HEK293 (cell line): ENCODE measurements around the gene TTC31.

ENCODE experiments used
- CTCF ChIA-PET: fragments of 350-600 bp; formaldehyde crosslinking; extraction: SDS; loops from one replicate; lab custom pipeline; 2021; ENCODE audit warnings: antibody characterized with exemption; lab: Yijun Ruan, JAX
- POLR2A ChIA-PET: fragments of 300-600 bp; formaldehyde crosslinking; extraction: SDS; loops from one replicate; lab custom pipeline; 2020; ENCODE audit warnings: antibody characterized with exemption, inconsistent platforms; lab: Yijun Ruan, JAX
- H3K27ac ChIP-seq: fragments of 200-500 bp; sonication (Bioruptor generic); 2 replicates; pipeline ENCODE4 v1.5.1; 2014; ENCODE audit warnings: low read depth, low read length, control low read depth, inconsistent platforms; ENCODE audit errors: extremely low read depth
- H3K36me3 ChIP-seq, 2 experiments: fragments of 200-500 bp in 1 of 2; sonication (Bioruptor generic) in 1 of 2; 1 replicate in 1 of 2; 2 replicates in 1 of 2; pipeline ENCODE4 v1.5.1; 2014 to 2017; ENCODE audit warnings: inconsistent platforms in 2 of 2, low read length in 2 of 2; ENCODE audit not compliant: control insufficient read depth in 2 of 2, insufficient read depth in 1 of 2
- H3K4me1 ChIP-seq: fragments of 200-500 bp; sonication (Bioruptor generic); 2 replicates; pipeline ENCODE4 v1.5.1; 2014; ENCODE audit warnings: mild to moderate bottlenecking, low read length, inconsistent platforms; ENCODE audit not compliant: control insufficient read depth, insufficient read depth
- H3K4me3 ChIP-seq: 2 replicates; pipeline ENCODE4 v1.5.1; 2011; ENCODE audit warnings: low read depth, mild to moderate bottlenecking, control low read depth, low read length, moderate library complexity
- H3K9me3 ChIP-seq: fragments of 200-500 bp; sonication (Bioruptor generic); 2 replicates; pipeline ENCODE4 v1.5.1; 2014; ENCODE audit warnings: low read depth, low read length, inconsistent platforms; ENCODE audit not compliant: control insufficient read depth, insufficient read depth
- FEZF1 ChIP-seq: fragments of 450-650 bp; formaldehyde crosslinking; IDR thresholded peaks from 2 replicates; pipeline ENCODE4 v1.5.1; 2016; ENCODE audit warnings: missing biosample characterization, missing genetic modification characterization
- HOXC10 ChIP-seq: sonication (generic); formaldehyde crosslinking; IDR thresholded peaks from 2 replicates; pipeline ENCODE4 v1.8.1; 2023; ENCODE audit warnings: mild to moderate bottlenecking, missing genetic modification reagents
- KLF1 ChIP-seq: fragments of 450-650 bp; formaldehyde crosslinking; IDR thresholded peaks from 2 replicates; pipeline ENCODE4 v1.5.1; 2016; ENCODE audit warnings: missing biosample characterization, missing genetic modification characterization
- KLF9 ChIP-seq: fragments of 450-650 bp; formaldehyde crosslinking; IDR thresholded peaks from 2 replicates; pipeline ENCODE4 v1.5.1; 2016; ENCODE audit warnings: missing biosample characterization, missing genetic modification characterization, low read depth
- MEIS1 ChIP-seq: sonication (generic); formaldehyde crosslinking; IDR thresholded peaks from 2 replicates; pipeline ENCODE4 v1.8.1; 2022; ENCODE audit warnings: missing genetic modification reagents, mild to moderate bottlenecking, borderline replicate concordance
- YY1 ChIP-seq: fragments of 450-650 bp; formaldehyde crosslinking; IDR thresholded peaks from 2 replicates; pipeline ENCODE4 v1.5.1; 2018; ENCODE audit warnings: missing biosample characterization, missing genetic modification characterization
- ZBTB1 ChIP-seq: fragments of 450-650 bp; formaldehyde crosslinking; IDR thresholded peaks from 2 replicates; pipeline ENCODE4 v1.5.1; 2016; ENCODE audit warnings: missing biosample characterization, missing genetic modification characterization
- ZBTB20 ChIP-seq: fragments of 450-650 bp; formaldehyde crosslinking; IDR thresholded peaks from 2 replicates; pipeline ENCODE4 v1.5.1; 2016; ENCODE audit warnings: missing biosample characterization, missing genetic modification characterization
- ZBTB44 ChIP-seq: fragments of 450-650 bp; IDR thresholded peaks from 2 replicates; pipeline ENCODE4 v1.5.1; 2018; ENCODE audit warnings: missing biosample characterization, mild to moderate bottlenecking, missing genetic modification characterization
- ZBTB8A ChIP-seq: fragments of 450-650 bp; formaldehyde crosslinking; IDR thresholded peaks from 2 replicates; pipeline ENCODE4 v1.5.1; 2016; ENCODE audit warnings: missing biosample characterization, missing genetic modification characterization
- ZNF114 ChIP-seq: fragments of 450-650 bp; formaldehyde crosslinking; IDR thresholded peaks from 2 replicates; pipeline ENCODE4 v1.5.0; 2017; ENCODE audit warnings: missing biosample characterization, missing genetic modification characterization
- ZNF138 ChIP-seq: fragments of 450-650 bp; formaldehyde crosslinking; IDR thresholded peaks from 2 replicates; pipeline ENCODE4 v1.5.1; 2016; ENCODE audit warnings: missing biosample characterization, missing genetic modification characterization, borderline replicate concordance
- ZNF146 ChIP-seq: fragments of 450-650 bp; formaldehyde crosslinking; IDR thresholded peaks from 2 replicates; pipeline ENCODE4 v1.5.1; 2016; ENCODE audit warnings: missing biosample characterization, missing genetic modification characterization
- ZNF211 ChIP-seq: fragments of 450-650 bp; formaldehyde crosslinking; IDR thresholded peaks from 2 replicates; pipeline ENCODE4 v1.5.1; 2016; ENCODE audit warnings: low read depth, missing biosample characterization, missing genetic modification characterization
- ZNF214 ChIP-seq: fragments of 450-650 bp; formaldehyde crosslinking; IDR thresholded peaks from 2 replicates; pipeline ENCODE4 v1.5.1; 2017; ENCODE audit warnings: missing biosample characterization, mild to moderate bottlenecking, missing genetic modification characterization, borderline replicate concordance
- ZNF221 ChIP-seq: fragments of 450-650 bp; formaldehyde crosslinking; IDR thresholded peaks from 2 replicates; pipeline ENCODE4 v1.5.1; 2017; ENCODE audit warnings: missing biosample characterization, missing genetic modification characterization, borderline replicate concordance
- ZNF223 ChIP-seq: fragments of 450-650 bp; formaldehyde crosslinking; IDR thresholded peaks from 2 replicates; pipeline ENCODE4 v1.5.1; 2016; ENCODE audit warnings: missing biosample characterization, missing genetic modification characterization
- ZNF248 ChIP-seq: fragments of 450-650 bp; formaldehyde crosslinking; IDR thresholded peaks from 2 replicates; pipeline ENCODE4 v1.5.1; 2017; ENCODE audit warnings: missing biosample characterization, missing genetic modification characterization
- ZNF292 ChIP-seq: fragments of 450-650 bp; formaldehyde crosslinking; IDR thresholded peaks from 2 replicates; pipeline ENCODE4 v1.5.1; 2016; ENCODE audit warnings: low read depth, missing biosample characterization, missing genetic modification characterization, borderline replicate concordance
- ZNF354C ChIP-seq: fragments of 450-650 bp; formaldehyde crosslinking; IDR thresholded peaks from 2 replicates; pipeline ENCODE4 v1.5.1; 2016; ENCODE audit warnings: missing biosample characterization, missing genetic modification characterization, low read depth, borderline replicate concordance
- ZNF37A ChIP-seq: fragments of 450-650 bp; IDR thresholded peaks from 2 replicates; pipeline ENCODE4 v1.5.1; 2018; ENCODE audit warnings: missing biosample characterization, missing genetic modification characterization
- ZNF426 ChIP-seq: fragments of 450-650 bp; formaldehyde crosslinking; IDR thresholded peaks from 2 replicates; pipeline ENCODE4 v1.5.1; 2017; ENCODE audit warnings: missing biosample characterization, missing genetic modification characterization, mild to moderate bottlenecking, inconsistent platforms, moderate library complexity
- ZNF544 ChIP-seq: fragments of 450-650 bp; formaldehyde crosslinking; IDR thresholded peaks from 2 replicates; pipeline ENCODE4 v1.5.0; 2017; ENCODE audit warnings: missing biosample characterization, missing genetic modification characterization
- ZNF555 ChIP-seq: fragments of 450-650 bp; formaldehyde crosslinking; conservative IDR thresholded peaks from 2 replicates; pipeline ENCODE4 v1.5.1; 2017; ENCODE audit warnings: missing biosample characterization, mild to moderate bottlenecking, missing genetic modification characterization, inconsistent platforms
- ZNF623 ChIP-seq: fragments of 450-650 bp; formaldehyde crosslinking; IDR thresholded peaks from 2 replicates; pipeline ENCODE4 v1.5.1; 2016; ENCODE audit warnings: missing biosample characterization, missing genetic modification characterization
- ZNF677 ChIP-seq: fragments of 450-650 bp; IDR thresholded peaks from 2 replicates; pipeline ENCODE4 v1.5.0; 2018; ENCODE audit warnings: missing biosample characterization, mild to moderate bottlenecking, missing genetic modification characterization, moderate library complexity
- ZNF704 ChIP-seq: fragments of 450-650 bp; formaldehyde crosslinking; IDR thresholded peaks from 2 replicates; pipeline ENCODE4 v1.5.1; 2016; ENCODE audit warnings: missing biosample characterization, missing genetic modification characterization
- TF ChIP-seq, protein P1 (sequence below): fragments of 450-650 bp; formaldehyde crosslinking; IDR thresholded peaks from 2 replicates; pipeline ENCODE4 v1.5.1; 2017; ENCODE audit warnings: missing biosample characterization, missing genetic modification characterization
- TF ChIP-seq, protein P2 (sequence below): fragments of 450-650 bp; formaldehyde crosslinking; IDR thresholded peaks from 2 replicates; pipeline ENCODE4 v1.5.1; 2016; ENCODE audit warnings: missing biosample characterization, missing genetic modification characterization, borderline replicate concordance

The TTC31 gene

DNA sequence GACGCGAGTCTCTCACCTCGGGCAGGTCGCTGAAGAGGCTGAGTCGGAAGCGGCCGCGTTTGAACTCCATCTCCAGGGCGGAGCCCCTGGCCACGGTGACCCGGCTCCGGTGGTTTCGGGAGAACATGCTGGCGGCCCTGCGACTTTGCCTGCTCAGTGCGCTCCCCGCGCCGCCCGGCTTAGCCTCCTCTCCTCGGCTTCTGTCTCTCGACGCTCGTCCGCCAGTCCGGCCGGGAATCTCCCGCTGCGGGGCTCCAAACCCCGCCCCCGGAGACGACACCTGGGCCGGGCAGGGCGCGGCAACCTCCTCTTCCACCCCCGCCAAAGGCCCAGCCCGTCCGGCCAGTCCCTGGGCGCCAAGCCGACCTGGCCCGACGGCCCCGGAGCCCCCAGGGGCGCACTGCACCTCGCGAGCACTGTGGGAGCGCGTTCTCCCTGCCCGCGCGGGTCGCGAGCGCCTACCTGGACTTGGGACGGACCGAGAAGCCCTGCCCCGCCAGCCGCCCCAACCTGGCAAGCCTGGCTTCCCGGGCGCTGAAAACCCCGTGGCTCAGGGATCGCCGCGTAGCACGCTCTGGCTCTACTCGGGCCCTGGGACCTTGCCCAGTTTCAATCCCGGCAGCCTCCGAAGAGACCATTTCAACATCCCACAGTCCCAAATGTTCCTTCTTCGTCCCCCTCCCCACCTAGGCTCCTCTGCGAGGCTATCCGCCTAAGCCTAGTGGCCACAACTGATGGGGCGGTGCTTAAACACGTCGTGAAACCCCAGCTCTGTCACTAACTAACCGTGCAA is 41.0 kb upstream of the TTC31 start, which contains the start of gene RTKN:
Gene RTKN, minus strand, starts transcription at position 248 of the 793 bp plus-strand sequence. Its CDS starts 121 bp downstream, at position 127.
- peak within 1 kb of the TSS; percentile 68 for H3K27ac ChIP-seq
- peaks cover 0 to 24% of the 10 kb centered on the region in 2 experiments; a peak in 1 of 3 replicates for H3K36me3 ChIP-seq
- no peaks in the 10 kb centered on the region for H3K9me3 ChIP-seq
- peaks cover 7% of the 10 kb centered on the region for H3K4me1 ChIP-seq
- ChIA-PET CTCF (interaction anchor here (1.1 kb wide), 2 partner anchors 47 to 158 kb away, joined by 3 to 4 read pairs; no protein-coding TSS in a partner anchor), POLR2A (interaction anchor here (0.6 to 2.4 kb wide), 5 partner anchors 10 to 264 kb away, joined by 3 to 40 read pairs (median 4); partner anchors contain the start of genes INO80B, MOB1A and WBP1)
- H3K4me3 ChIP-seq = peak within 1 kb of the TSS; percentile 56
- TF ChIP-seq ZNF292 (no peak), ZNF146 (tag by site-specific recombination) (no peak), ZNF248 (tag by site-specific recombination) (no peak), ZNF114 (tag by site-specific recombination) (no peak), HOXC10 (no peak), FEZF1 (tag by site-specific recombination) (no peak), ZNF677 (tag by site-specific recombination) (no peak), ZBTB8A (tag by site-specific recombination) (peak; percentile 10; the same call in 1 of the 2 replicates), ZNF354C (tag by site-specific recombination) (no peak), ZBTB44 (no peak), ZNF214 (tag by site-specific recombination) (no peak), ZNF211 (tag by site-specific recombination) (no peak), ZBTB1 (tag by site-specific recombination) (no peak), ZNF426 (no peak), ZNF623 (no peak), ZNF704 (tag by site-specific recombination) (no peak), ZBTB20 (tag by site-specific recombination) (peak; percentile 95), ZNF223 (no peak), ZNF544 (tag by site-specific recombination) (no peak), KLF1 (peak; percentile 61), ZNF138 (tag by site-specific recombination) (no peak), MEIS1 (CRISPR knock-in tag) (no peak), YY1 (tag by site-specific recombination) (no peak), ZNF221 (tag by site-specific recombination) (no peak), KLF9 (peak; percentile 63; the same call in 1 of the 2 replicates), ZNF37A (no peak), ZNF555 (no peak)
- TF ChIP-seq, protein P1, sequence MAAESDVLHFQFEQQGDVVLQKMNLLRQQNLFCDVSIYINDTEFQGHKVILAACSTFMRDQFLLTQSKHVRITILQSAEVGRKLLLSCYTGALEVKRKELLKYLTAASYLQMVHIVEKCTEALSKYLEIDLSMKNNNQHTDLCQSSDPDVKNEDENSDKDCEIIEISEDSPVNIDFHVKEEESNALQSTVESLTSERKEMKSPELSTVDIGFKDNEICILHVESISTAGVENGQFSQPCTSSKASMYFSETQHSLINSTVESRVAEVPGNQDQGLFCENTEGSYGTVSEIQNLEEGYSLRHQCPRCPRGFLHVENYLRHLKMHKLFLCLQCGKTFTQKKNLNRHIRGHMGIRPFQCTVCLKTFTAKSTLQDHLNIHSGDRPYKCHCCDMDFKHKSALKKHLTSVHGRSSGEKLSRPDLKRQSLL (tag by site-specific recombination) = no peak
- TF ChIP-seq, protein P2, sequence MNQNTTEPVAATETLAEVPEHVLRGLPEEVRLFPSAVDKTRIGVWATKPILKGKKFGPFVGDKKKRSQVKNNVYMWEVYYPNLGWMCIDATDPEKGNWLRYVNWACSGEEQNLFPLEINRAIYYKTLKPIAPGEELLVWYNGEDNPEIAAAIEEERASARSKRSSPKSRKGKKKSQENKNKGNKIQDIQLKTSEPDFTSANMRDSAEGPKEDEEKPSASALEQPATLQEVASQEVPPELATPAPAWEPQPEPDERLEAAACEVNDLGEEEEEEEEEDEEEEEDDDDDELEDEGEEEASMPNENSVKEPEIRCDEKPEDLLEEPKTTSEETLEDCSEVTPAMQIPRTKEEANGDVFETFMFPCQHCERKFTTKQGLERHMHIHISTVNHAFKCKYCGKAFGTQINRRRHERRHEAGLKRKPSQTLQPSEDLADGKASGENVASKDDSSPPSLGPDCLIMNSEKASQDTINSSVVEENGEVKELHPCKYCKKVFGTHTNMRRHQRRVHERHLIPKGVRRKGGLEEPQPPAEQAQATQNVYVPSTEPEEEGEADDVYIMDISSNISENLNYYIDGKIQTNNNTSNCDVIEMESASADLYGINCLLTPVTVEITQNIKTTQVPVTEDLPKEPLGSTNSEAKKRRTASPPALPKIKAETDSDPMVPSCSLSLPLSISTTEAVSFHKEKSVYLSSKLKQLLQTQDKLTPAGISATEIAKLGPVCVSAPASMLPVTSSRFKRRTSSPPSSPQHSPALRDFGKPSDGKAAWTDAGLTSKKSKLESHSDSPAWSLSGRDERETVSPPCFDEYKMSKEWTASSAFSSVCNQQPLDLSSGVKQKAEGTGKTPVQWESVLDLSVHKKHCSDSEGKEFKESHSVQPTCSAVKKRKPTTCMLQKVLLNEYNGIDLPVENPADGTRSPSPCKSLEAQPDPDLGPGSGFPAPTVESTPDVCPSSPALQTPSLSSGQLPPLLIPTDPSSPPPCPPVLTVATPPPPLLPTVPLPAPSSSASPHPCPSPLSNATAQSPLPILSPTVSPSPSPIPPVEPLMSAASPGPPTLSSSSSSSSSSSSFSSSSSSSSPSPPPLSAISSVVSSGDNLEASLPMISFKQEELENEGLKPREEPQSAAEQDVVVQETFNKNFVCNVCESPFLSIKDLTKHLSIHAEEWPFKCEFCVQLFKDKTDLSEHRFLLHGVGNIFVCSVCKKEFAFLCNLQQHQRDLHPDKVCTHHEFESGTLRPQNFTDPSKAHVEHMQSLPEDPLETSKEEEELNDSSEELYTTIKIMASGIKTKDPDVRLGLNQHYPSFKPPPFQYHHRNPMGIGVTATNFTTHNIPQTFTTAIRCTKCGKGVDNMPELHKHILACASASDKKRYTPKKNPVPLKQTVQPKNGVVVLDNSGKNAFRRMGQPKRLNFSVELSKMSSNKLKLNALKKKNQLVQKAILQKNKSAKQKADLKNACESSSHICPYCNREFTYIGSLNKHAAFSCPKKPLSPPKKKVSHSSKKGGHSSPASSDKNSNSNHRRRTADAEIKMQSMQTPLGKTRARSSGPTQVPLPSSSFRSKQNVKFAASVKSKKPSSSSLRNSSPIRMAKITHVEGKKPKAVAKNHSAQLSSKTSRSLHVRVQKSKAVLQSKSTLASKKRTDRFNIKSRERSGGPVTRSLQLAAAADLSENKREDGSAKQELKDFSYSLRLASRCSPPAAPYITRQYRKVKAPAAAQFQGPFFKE (tag by site-specific recombination) = no peak
